Activated CD8-positive, alpha-beta memory T cell treated with anti-CD3 and anti-CD28 coated beads, Interleukin-2, amount 10 ng/mL, durations not matched to agents 7 days and 5 days (primary cell): ENCODE data around the gene EXT2. TPM values are rescaled to one million over a fixed set of nuclear protein-coding genes. Genes with fewer than 3 reads are reported as not detected.

ENCODE experiments used
- ATAC-seq: fragments of 150-1000 bp; cut with Tn5 transposase; one replicate; pipeline ENCODE4 v1.10.0; 2021; ENCODE audit warnings: moderate library complexity
- CTCF ChIA-PET: fragments of 350-600 bp; sonication (Branson Sonifier 250); formaldehyde crosslinking; loops from one replicate; lab custom pipeline; 2021; ENCODE audit warnings: antibody characterized with exemption; lab: Charles Lee
- DNase-seq: peaks from one replicate; pipeline ENCODE4 v3.0.0-alpha.2; 2020
- H3K27ac Mint-ChIP-seq: one replicate; pipeline ENCODE4 v1.8.0; 2021; ENCODE audit warnings: mild to moderate bottlenecking, mixed read lengths
- H3K27me3 Mint-ChIP-seq: one replicate; pipeline ENCODE4 v1.8.0; 2021; ENCODE audit warnings: mixed read lengths
- H3K36me3 Mint-ChIP-seq: one replicate; pipeline ENCODE4 v1.8.0; 2021; ENCODE audit warnings: mild to moderate bottlenecking, mixed read lengths
- H3K4me1 Mint-ChIP-seq: one replicate; pipeline ENCODE4 v1.8.0; 2021; ENCODE audit warnings: mixed read lengths
- H3K4me3 Mint-ChIP-seq: one replicate; pipeline ENCODE4 v1.8.0; 2021; ENCODE audit warnings: mild to moderate bottlenecking, moderate library complexity, mixed read lengths
- H3K9me3 Mint-ChIP-seq: one replicate; pipeline ENCODE4 v1.8.0; 2022; ENCODE audit warnings: low read depth, mixed read lengths
- total RNA-seq, 2 experiments: library from RNA; stranded (reverse); gene quantifications; one replicate each; pipeline ENCODE4 v1.2.3, GENCODE V29; 2021

Gene EXT2
- total RNA-seq, 2 experiments from 2014 or later, result 21.5 to 26.1 TPM

- no peaks in the 10 kb centered on the region for H3K9me3 Mint-ChIP-seq
- DNase-seq, result no peak
- H3K4me3 Mint-ChIP-seq, result no peak overlapping the region
- CTCF ChIA-PET, result no interaction called here
- H3K36me3 Mint-ChIP-seq, result peaks cover 10% of the 10 kb centered on the region
- no peaks in the 10 kb centered on the region for H3K27me3 Mint-ChIP-seq
- no peak overlapping the region for H3K27ac Mint-ChIP-seq
- no peak for ATAC-seq
- no peaks in the 10 kb centered on the region for H3K4me1 Mint-ChIP-seq
Measured at GRCh38 chr11:44140805-44141204, 45.3 kb downstream of the EXT2 start.

- Mint-ChIP-seq H3K27me3 (no peaks in the 10 kb centered on the region), H3K9me3 (no peaks in the 10 kb centered on the region), H3K27ac (no peak overlapping the region), H3K4me1 (no peaks in the 10 kb centered on the region), H3K4me3 (no peak overlapping the region), H3K36me3 (peaks cover 18% of the 10 kb centered on the region)
- ATAC-seq (no peak), DNase-seq (no peak)
- CTCF ChIA-PET, result interaction anchor here (3.0 kb wide), 1 partner anchor 11 kb away, joined by 7 read pairs; no protein-coding TSS in a partner anchor
Measured at GRCh38 chr11:44143987-44144909, 48.8 kb downstream of the EXT2 start.

- CTCF ChIA-PET, result interaction anchor here (3.0 kb wide), 1 partner anchor 12 kb away, joined by 7 read pairs; no protein-coding TSS in a partner anchor
- Mint-ChIP-seq H3K27me3 (no peaks in the 10 kb centered on the region), H3K4me1 (no peaks in the 10 kb centered on the region), H3K27ac (no peak overlapping the region), H3K36me3 (peaks cover 23% of the 10 kb centered on the region), H3K4me3 (no peak overlapping the region), H3K9me3 (no peaks in the 10 kb centered on the region)
- DNase-seq, result no peak
- no peak for ATAC-seq
Measured at GRCh38 chr11:44145011-44145775, 49.7 kb downstream of the EXT2 start.

GRCh38 chr11:44146931-44147330 lies 51.5 kb downstream of the EXT2 start:
- Mint-ChIP-seq H3K4me3 (no peak overlapping the region), H3K27ac (no peak overlapping the region), H3K27me3 (no peaks in the 10 kb centered on the region), H3K4me1 (no peaks in the 10 kb centered on the region), H3K9me3 (no peaks in the 10 kb centered on the region), H3K36me3 (peaks cover 33% of the 10 kb centered on the region)
- DNase-seq (no peak), ATAC-seq (no peak)
- CTCF ChIA-PET, result no interaction called here

GRCh38 chr11:44147751-44148150 lies 52.3 kb downstream of the EXT2 start:
- ATAC-seq (no peak), DNase-seq (no peak)
- Mint-ChIP-seq H3K4me3 (no peak overlapping the region), H3K36me3 (peaks cover 39% of the 10 kb centered on the region), H3K9me3 (peaks cover 1% of the 10 kb centered on the region), H3K27ac (no peak overlapping the region), H3K27me3 (no peaks in the 10 kb centered on the region), H3K4me1 (no peaks in the 10 kb centered on the region)
- CTCF ChIA-PET, result no interaction called here

- CTCF ChIA-PET, result no interaction called here
- H3K36me3 Mint-ChIP-seq, result peaks cover 49% of the 10 kb centered on the region
- no peak overlapping the region for H3K4me3 Mint-ChIP-seq
- no peaks in the 10 kb centered on the region for H3K4me1 Mint-ChIP-seq
- no peak overlapping the region for H3K27ac Mint-ChIP-seq
- no peak for DNase-seq
- H3K27me3 Mint-ChIP-seq, result no peaks in the 10 kb centered on the region
- no peak for ATAC-seq
- peaks cover 2% of the 10 kb centered on the region for H3K9me3 Mint-ChIP-seq
Measured at GRCh38 chr11:44149651-44150050, 54.2 kb downstream of the EXT2 start.

GRCh38 chr11:44150401-44150800 lies 54.9 kb downstream of the EXT2 start:
- Mint-ChIP-seq H3K27ac (no peak overlapping the region), H3K36me3 (peaks cover 50% of the 10 kb centered on the region), H3K27me3 (no peaks in the 10 kb centered on the region), H3K9me3 (peaks cover 2% of the 10 kb centered on the region), H3K4me1 (no peaks in the 10 kb centered on the region), H3K4me3 (no peak overlapping the region)
- no peak for DNase-seq
- CTCF ChIA-PET, result no interaction called here
- no peak for ATAC-seq

GRCh38 chr11:44157019-44157418 lies 61.5 kb downstream of the EXT2 start:
- CTCF ChIA-PET, result no interaction called here
- Mint-ChIP-seq H3K27me3 (no peaks in the 10 kb centered on the region), H3K27ac (no peak overlapping the region), H3K4me1 (peaks cover 7% of the 10 kb centered on the region), H3K9me3 (peaks cover 2% of the 10 kb centered on the region), H3K4me3 (no peak overlapping the region), H3K36me3 (peaks cover 38% of the 10 kb centered on the region)
- ATAC-seq (no peak), DNase-seq (no peak)

- peaks cover 30% of the 10 kb centered on the region for H3K36me3 Mint-ChIP-seq
- CTCF ChIA-PET, result no interaction called here
- H3K27ac Mint-ChIP-seq, result no peak overlapping the region
- H3K4me3 Mint-ChIP-seq, result no peak overlapping the region
- no peaks in the 10 kb centered on the region for H3K9me3 Mint-ChIP-seq
- no peaks in the 10 kb centered on the region for H3K27me3 Mint-ChIP-seq
- DNase-seq, result no peak
- no peak for ATAC-seq
- peaks cover 7% of the 10 kb centered on the region for H3K4me1 Mint-ChIP-seq
Measured at GRCh38 chr11:44158384-44158783, 62.9 kb downstream of the EXT2 start.

GRCh38 chr11:44159848-44160721 lies 64.6 kb downstream of the EXT2 start:
- CTCF ChIA-PET, result interaction anchor here (1.2 kb wide), 1 partner anchor 50 kb away, joined by 3 read pairs; no protein-coding TSS in a partner anchor
- DNase-seq, result no peak
- ATAC-seq, result no peak
- Mint-ChIP-seq H3K4me1 (peaks cover 7% of the 10 kb centered on the region), H3K27ac (no peak overlapping the region), H3K9me3 (no peaks in the 10 kb centered on the region), H3K4me3 (no peak overlapping the region), H3K36me3 (peaks cover 18% of the 10 kb centered on the region), H3K27me3 (no peaks in the 10 kb centered on the region)

- no peak for DNase-seq
- peaks cover 7% of the 10 kb centered on the region for H3K4me1 Mint-ChIP-seq
- ATAC-seq, result no peak
- no peak overlapping the region for H3K4me3 Mint-ChIP-seq
- CTCF ChIA-PET, result no interaction called here
- H3K36me3 Mint-ChIP-seq, result peaks cover 12% of the 10 kb centered on the region
- H3K27me3 Mint-ChIP-seq, result no peaks in the 10 kb centered on the region
- no peaks in the 10 kb centered on the region for H3K9me3 Mint-ChIP-seq
- no peak overlapping the region for H3K27ac Mint-ChIP-seq
Measured at GRCh38 chr11:44162004-44162403, 66.5 kb downstream of the EXT2 start.

GRCh38 chr11:44162662-44163061 lies 67.2 kb downstream of the EXT2 start:
- CTCF ChIA-PET, result no interaction called here
- no peak overlapping the region for H3K4me3 Mint-ChIP-seq
- H3K9me3 Mint-ChIP-seq, result no peaks in the 10 kb centered on the region
- H3K27me3 Mint-ChIP-seq, result no peaks in the 10 kb centered on the region
- H3K36me3 Mint-ChIP-seq, result peaks cover 11% of the 10 kb centered on the region
- H3K27ac Mint-ChIP-seq, result no peak overlapping the region
- ATAC-seq (no peak), DNase-seq (no peak)
- H3K4me1 Mint-ChIP-seq, result peaks cover 7% of the 10 kb centered on the region

GRCh38 chr11:44165432-44165831 lies 70.0 kb downstream of the EXT2 start:
- ATAC-seq (no peak), DNase-seq (no peak)
- peaks cover 1% of the 10 kb centered on the region for H3K36me3 Mint-ChIP-seq
- no peaks in the 10 kb centered on the region for H3K9me3 Mint-ChIP-seq
- H3K27me3 Mint-ChIP-seq, result no peaks in the 10 kb centered on the region
- H3K4me3 Mint-ChIP-seq, result no peak overlapping the region
- CTCF ChIA-PET, result interaction anchor here (1.2 kb wide), 1 partner anchor 37 kb away, joined by 3 read pairs; no protein-coding TSS in a partner anchor
- no peaks in the 10 kb centered on the region for H3K4me1 Mint-ChIP-seq
- no peak overlapping the region for H3K27ac Mint-ChIP-seq
